PC-3 (cell line): ENCODE results near the gene POLR3F. TPM values are rescaled to one million over a fixed set of nuclear protein-coding genes. Genes with fewer than 3 reads are reported as not detected.

Experiments used
- ATAC-seq: fragments of 200-7000 bp; cut with Tn5 transposase; 2 replicates; pipeline ENCODE4 v1.9.1; 2020; ENCODE audit warnings: mild to moderate bottlenecking, moderate library complexity
- BruUV-seq: library from RNA; stranded (reverse); fragments of 400-500 nt; replicated peaks from 2 replicates; lab custom pipeline; 2021; lab: Mats Ljungman, UMichigan
- CTCF ChIA-PET: fragments of 300-600 bp; sonication (Branson Sonifier 250); formaldehyde crosslinking; loops from one replicate; lab custom pipeline; 2022; ENCODE audit warnings: antibody characterized with exemption; lab: Charles Lee
- POLR2A ChIA-PET: fragments of 300-600 bp; sonication (Branson Sonifier 250); formaldehyde crosslinking; loops from one replicate; lab custom pipeline; 2022; ENCODE audit warnings: antibody characterized with exemption; ENCODE audit not compliant: unreplicated experiment; lab: Charles Lee
- DNase-seq: peaks from one replicate; pipeline ENCODE4 v3.0.0-alpha.2; 2015
- H2AFZ ChIP-seq: fragments of 300-600 bp; sonication (generic); 2 replicates; pipeline ENCODE4 v1.6.0; 2016; ENCODE audit warnings: antibody characterized with exemption, low read length
- H3F3A ChIP-seq: fragments of 300-600 bp; sonication (generic); one replicate; pipeline ENCODE4 v1.6.0; 2017; ENCODE audit warnings: antibody characterized with exemption, low read length, control low read depth, mild to moderate bottlenecking; ENCODE audit not compliant: unreplicated experiment
- H3K27ac ChIP-seq: fragments of 300-600 bp; sonication (generic); 2 replicates; pipeline ENCODE4 v1.5.1; 2016; ENCODE audit warnings: mild to moderate bottlenecking, low read length
- H3K27me3 ChIP-seq: fragments of 300-600 bp; sonication (generic); 2 replicates; pipeline ENCODE4 v1.6.1; 2016; ENCODE audit warnings: low read length, mixed read lengths
- H3K36me3 ChIP-seq: fragments of 300-600 bp; sonication (generic); 2 replicates; pipeline ENCODE4 v1.6.1; 2016; ENCODE audit warnings: low read depth, mixed run types, low read length, mixed read lengths
- H3K4me1 ChIP-seq: fragments of 300-600 bp; sonication (generic); 2 replicates; pipeline ENCODE4 v1.5.1; 2016; ENCODE audit warnings: low read length; ENCODE audit not compliant: insufficient read depth
- H3K4me2 ChIP-seq: fragments of 300-600 bp; sonication (generic); 2 replicates; pipeline ENCODE4 v1.6.0; 2016; ENCODE audit warnings: low read length
- H3K4me3 ChIP-seq: fragments of 300-600 bp; sonication (generic); 2 replicates; pipeline ENCODE4 v1.5.1; 2016; ENCODE audit warnings: mild to moderate bottlenecking, low read length, mixed read lengths
- H3K79me2 ChIP-seq: fragments of 300-600 bp; sonication (generic); 2 replicates; pipeline ENCODE4 v1.6.1; 2017; ENCODE audit warnings: low read length, mixed read lengths
- H3K9ac ChIP-seq: fragments of 300-600 bp; sonication (generic); 2 replicates; pipeline ENCODE4 v1.6.0; 2016; ENCODE audit warnings: mild to moderate bottlenecking, low read length
- H3K9me2 ChIP-seq: fragments of 300-600 bp; sonication (generic); replicated peaks from 2 replicates; pipeline ENCODE4 v1.6.1; 2016; ENCODE audit warnings: mixed run types, low read length, mixed read lengths
- H3K9me3 ChIP-seq: fragments of 300-600 bp; sonication (generic); 2 replicates; pipeline ENCODE4 v1.6.1; 2016; ENCODE audit warnings: low read length, mixed read lengths
- H4K20me1 ChIP-seq: fragments of 300-600 bp; sonication (generic); 2 replicates; pipeline ENCODE4 v1.6.1; 2016; ENCODE audit warnings: low read length, mixed read lengths
- EZH2 ChIP-seq: fragments of 300-600 bp; sonication (generic); IDR thresholded peaks from one replicate; pipeline ENCODE4 v1.6.1; 2017; ENCODE audit warnings: antibody characterized with exemption, mild to moderate bottlenecking, low read length; ENCODE audit not compliant: unreplicated experiment
- EZH2phosphoT487 ChIP-seq: fragments of 300-600 bp; sonication (generic); IDR thresholded peaks from 2 replicates; pipeline ENCODE4 v1.6.1; 2018; ENCODE audit warnings: mild to moderate bottlenecking, antibody characterized with exemption, low read length, borderline replicate concordance
- intact Hi-C: fragments of 100-400 bp; cut with micrococcal nuclease; formaldehyde crosslinking; loops from 2 replicates; pipeline ENCODE4 v1.9.0; 2023
- total RNA-seq: library from RNA; depleted of rRNA; stranded (reverse); fragments of >200 nt; gene quantifications from 2 replicates; pipeline ENCODE4 v1.2.3, GENCODE V29; 2014
- TF ChIP-seq, protein P1 (sequence below): fragments of 300-600 bp; sonication (generic); conservative IDR thresholded peaks from 2 replicates; pipeline ENCODE4 v1.5.1; 2017; ENCODE audit warnings: antibody characterized with exemption, low read depth, mild to moderate bottlenecking, low read length

Gene POLR3F
- total RNA-seq, 1 experiment from 2014 or later: 28.2 TPM

DNA sequence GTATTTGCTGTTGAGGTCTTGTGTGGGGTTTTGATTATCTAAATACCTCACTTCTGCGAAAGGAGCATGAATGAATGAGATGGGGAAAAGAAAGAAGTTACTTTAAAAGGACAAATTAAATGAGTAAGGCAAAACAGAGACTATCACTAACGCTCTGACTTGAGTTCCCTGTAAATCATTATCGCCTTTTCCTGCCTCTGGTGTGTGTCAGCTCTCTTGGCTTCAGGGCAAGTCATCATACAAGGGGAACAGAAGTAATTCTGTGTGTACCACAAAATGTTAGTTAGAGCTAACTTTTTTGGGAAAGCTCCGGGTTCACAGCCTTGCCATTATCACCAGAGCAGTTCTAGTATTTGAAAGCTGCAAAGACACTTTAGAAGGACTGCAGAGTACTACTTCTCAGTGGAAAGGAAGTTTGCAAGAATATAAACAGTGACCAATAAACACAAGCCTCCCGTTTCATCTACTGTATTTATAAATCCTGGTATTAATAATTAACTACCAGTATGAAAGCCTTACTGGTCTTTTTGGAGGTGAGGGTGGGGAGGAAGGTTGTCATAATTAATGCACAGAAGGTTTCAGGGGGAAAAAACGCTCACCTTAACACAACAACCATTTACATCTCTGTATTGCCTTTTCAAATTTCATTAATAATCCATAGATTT lies 1.5 kb upstream of the POLR3F start:
- Histone ChIP-seq H2AFZ (peak overlapping the region; percentile 96), H3K79me2 (peaks cover 37% of the 10 kb centered on the region), H3K9ac (peak overlapping the region; percentile 90; the same call in 1 of the 2 replicates), H3K36me3 (peaks cover 11% of the 10 kb centered on the region; the same call in 1 of the 2 replicates), H3K9me3 (no peaks in the 10 kb centered on the region), H3K27me3 (no peaks in the 10 kb centered on the region), H3K9me2 (no peaks in the 10 kb centered on the region), H3F3A (no peaks in the 10 kb centered on the region), H3K4me1 (peaks cover 16% of the 10 kb centered on the region), H3K27ac (no peak overlapping the region), H3K4me3 (peak overlapping the region; percentile 90), H3K4me2 (peak overlapping the region; percentile 92), H4K20me1 (0 out of 2 replicates have a peak, but pooled peaks cover 5% of the 10 kb centered on the region)
- intact Hi-C loops: loop anchor here (5.0 kb wide), 2 partner anchors 77 to 122 kb away; partner anchors contain the start of gene DTD1
- DNase-seq (no peak), ATAC-seq (no peak)
- TF ChIP-seq EZH2phosphoT487 (no peak), EZH2 (no peak)
- TF ChIP-seq, protein P1, sequence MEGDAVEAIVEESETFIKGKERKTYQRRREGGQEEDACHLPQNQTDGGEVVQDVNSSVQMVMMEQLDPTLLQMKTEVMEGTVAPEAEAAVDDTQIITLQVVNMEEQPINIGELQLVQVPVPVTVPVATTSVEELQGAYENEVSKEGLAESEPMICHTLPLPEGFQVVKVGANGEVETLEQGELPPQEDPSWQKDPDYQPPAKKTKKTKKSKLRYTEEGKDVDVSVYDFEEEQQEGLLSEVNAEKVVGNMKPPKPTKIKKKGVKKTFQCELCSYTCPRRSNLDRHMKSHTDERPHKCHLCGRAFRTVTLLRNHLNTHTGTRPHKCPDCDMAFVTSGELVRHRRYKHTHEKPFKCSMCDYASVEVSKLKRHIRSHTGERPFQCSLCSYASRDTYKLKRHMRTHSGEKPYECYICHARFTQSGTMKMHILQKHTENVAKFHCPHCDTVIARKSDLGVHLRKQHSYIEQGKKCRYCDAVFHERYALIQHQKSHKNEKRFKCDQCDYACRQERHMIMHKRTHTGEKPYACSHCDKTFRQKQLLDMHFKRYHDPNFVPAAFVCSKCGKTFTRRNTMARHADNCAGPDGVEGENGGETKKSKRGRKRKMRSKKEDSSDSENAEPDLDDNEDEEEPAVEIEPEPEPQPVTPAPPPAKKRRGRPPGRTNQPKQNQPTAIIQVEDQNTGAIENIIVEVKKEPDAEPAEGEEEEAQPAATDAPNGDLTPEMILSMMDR: no peak
- ChIA-PET CTCF (interaction anchor here (0.6 kb wide), 1 partner anchor 52 kb away, joined by 3 read pairs; no protein-coding TSS in a partner anchor), POLR2A (interaction anchor here (0.6 kb wide), 1 partner anchor 362 kb away, joined by 7 read pairs; no protein-coding TSS in a partner anchor)
- BruUV-seq: no TSS peak

DNA sequence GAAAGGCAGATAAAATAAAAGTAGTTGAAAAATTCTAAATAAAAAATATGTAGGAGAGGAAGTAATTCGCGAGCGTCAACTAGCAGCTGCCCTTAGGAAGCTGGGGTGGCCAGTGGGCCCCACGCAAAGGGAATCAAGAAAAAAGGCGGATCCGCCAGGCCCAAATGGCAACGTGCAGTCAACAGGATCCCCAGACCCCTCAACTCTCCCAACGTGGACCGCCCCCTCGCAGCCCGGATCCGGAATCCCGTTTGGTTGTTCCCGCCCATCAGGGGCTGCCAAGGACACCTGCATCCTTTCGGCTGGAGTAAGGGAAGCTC lies 656 bp upstream of the POLR3F start:
- Histone ChIP-seq H3K4me3 (peak overlapping the region; percentile 90), H3K4me1 (peaks cover 16% of the 10 kb centered on the region), H3K4me2 (peak overlapping the region; percentile 92), H3K9me2 (no peaks in the 10 kb centered on the region), H3K27me3 (no peaks in the 10 kb centered on the region), H4K20me1 (0 out of 2 replicates have a peak, but pooled peaks cover 5% of the 10 kb centered on the region), H3K9me3 (no peaks in the 10 kb centered on the region), H3K27ac (no peak overlapping the region), H3K79me2 (peaks cover 44% of the 10 kb centered on the region), H3K36me3 (peaks cover 11% of the 10 kb centered on the region; the same call in 1 of the 2 replicates), H2AFZ (peak overlapping the region; percentile 96), H3F3A (no peaks in the 10 kb centered on the region), H3K9ac (peak overlapping the region; percentile 90)
- ATAC-seq: peak; percentile 76
- no peak for DNase-seq
- TF ChIP-seq EZH2phosphoT487: no peak
- TF ChIP-seq, protein P1: no peak
- no peak for TF ChIP-seq EZH2
- ChIA-PET CTCF (interaction anchor here (0.7 kb wide), 1 partner anchor 30 kb away, joined by 3 read pairs; no protein-coding TSS in a partner anchor), POLR2A (interaction anchor here (0.6 to 1.9 kb wide), 3 partner anchors 15 to 41 kb away, joined by 5 to 13 read pairs (median 9); partner anchors contain the start of genes RBBP9 and SEC23B)
- intact Hi-C loops: loop anchor here (5.0 kb wide), 2 partner anchors 76 to 121 kb away; partner anchors contain the start of gene DTD1
- BruUV-seq: no TSS peak

DNA sequence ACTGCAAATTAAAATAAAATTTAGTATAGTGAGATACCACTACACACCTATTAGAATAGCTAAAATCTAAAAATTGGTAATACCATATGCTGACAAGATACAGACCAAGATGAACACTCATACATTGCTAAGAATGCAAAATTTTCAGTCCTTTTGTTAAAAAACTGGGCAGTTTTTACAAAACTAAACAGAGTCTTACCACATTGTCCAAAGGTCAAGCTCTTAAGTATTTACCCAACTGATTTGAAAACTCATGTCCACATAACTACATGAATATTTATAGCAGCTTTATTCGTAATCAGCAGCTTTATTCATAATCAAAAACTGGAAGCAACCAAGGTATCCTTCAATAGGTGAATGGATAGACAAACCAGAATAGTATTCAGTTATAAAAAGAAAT lies 10.0 kb downstream of the POLR3F start:
- Histone ChIP-seq H3K27me3 (no peaks in the 10 kb centered on the region), H3K79me2 (no peaks in the 10 kb centered on the region), H3K4me1 (no peaks in the 10 kb centered on the region), H3K9me3 (no peaks in the 10 kb centered on the region), H3F3A (peaks cover 3% of the 10 kb centered on the region), H2AFZ (no peak overlapping the region), H3K4me3 (no peak overlapping the region), H3K27ac (no peak overlapping the region), H3K9ac (no peak overlapping the region), H4K20me1 (no peaks in the 10 kb centered on the region), H3K9me2 (no peaks in the 10 kb centered on the region), H3K4me2 (no peak overlapping the region), H3K36me3 (peaks cover 54% of the 10 kb centered on the region)
- ATAC-seq: no peak
- no TSS peak for BruUV-seq
- ChIA-PET POLR2A (no interaction called here), CTCF (no interaction called here)
- no peak for DNase-seq
- TF ChIP-seq, protein P1: no peak
- no peak for TF ChIP-seq EZH2
- TF ChIP-seq EZH2phosphoT487: no peak
- intact Hi-C loops: no loop called here
